ENCODE data around the gene HMOX1.

The HMOX1 gene

GRCh38 chr22:35434061-35434710 is 53.3 kb downstream of the HMOX1 start:
- Histone ChIP-seq H3K9me3 (replicated peaks; ENCODE audit: insufficient read depth, low read length) (no peaks in the 10 kb centered on the region), H3K27ac (ENCODE audit: low read length) (no peak overlapping the region), H3K9ac (ENCODE audit: low read length) (no peak overlapping the region), H2AFZ (ENCODE audit: low read length) (no peak overlapping the region), H3K36me3 (replicated peaks; ENCODE audit: insufficient read depth, low read length) (0 out of 2 replicates have a peak, but pooled peaks cover 4% of the 10 kb centered on the region), H3K9me2 (replicated peaks; ENCODE audit: insufficient read depth, low read length) (no peaks in the 10 kb centered on the region), H3K79me2 (ENCODE audit: low read length) (0 out of 2 replicates have a peak, but pooled peaks cover 6% of the 10 kb centered on the region), H4K20me1 (ENCODE audit: insufficient read depth, low read length) (no peaks in the 10 kb centered on the region), H3K4me1 (ENCODE audit: low read length) (no peaks in the 10 kb centered on the region), H3K27me3 (replicated peaks; ENCODE audit: insufficient read depth, low read length) (no peaks in the 10 kb centered on the region), H3F3A (ENCODE audit: insufficient read depth, low read length) (no peaks in the 10 kb centered on the region), H3K4me3 (ENCODE audit: low read length) (no peak overlapping the region), H3K4me2 (ENCODE audit: low read depth, low read length) (no peak overlapping the region)
- TF ChIP-seq EZH2 (optimal IDR thresholded peaks at IDR 0.05; ENCODE audit: low read depth, low read length) (no peak), EZH2phosphoT487 (IDR thresholded peaks at IDR 0.05; ENCODE audit: low read length) (no peak), CTCF (IDR thresholded peaks at IDR 0.05; ENCODE audit: low read length) (no peak)
- DNase-seq, result no peak

GRCh38 chr22:35435201-35435740 is 54.4 kb downstream of the HMOX1 start:
- Histone ChIP-seq H3K4me2 (ENCODE audit: low read depth, low read length) (no peak overlapping the region), H3K27me3 (replicated peaks; ENCODE audit: insufficient read depth, low read length) (no peaks in the 10 kb centered on the region), H3K9ac (ENCODE audit: low read length) (no peak overlapping the region), H3K79me2 (ENCODE audit: low read length) (0 out of 2 replicates have a peak, but pooled peaks cover 6% of the 10 kb centered on the region), H3F3A (ENCODE audit: insufficient read depth, low read length) (no peaks in the 10 kb centered on the region), H3K4me1 (ENCODE audit: low read length) (no peaks in the 10 kb centered on the region), H3K27ac (ENCODE audit: low read length) (no peak overlapping the region), H3K36me3 (replicated peaks; ENCODE audit: insufficient read depth, low read length) (0 out of 2 replicates have a peak, but pooled peaks cover 4% of the 10 kb centered on the region), H3K9me2 (replicated peaks; ENCODE audit: insufficient read depth, low read length) (no peaks in the 10 kb centered on the region), H2AFZ (ENCODE audit: low read length) (no peak overlapping the region), H3K4me3 (ENCODE audit: low read length) (no peak overlapping the region), H3K9me3 (replicated peaks; ENCODE audit: insufficient read depth, low read length) (no peaks in the 10 kb centered on the region), H4K20me1 (ENCODE audit: insufficient read depth, low read length) (no peaks in the 10 kb centered on the region)
- DNase-seq, result no peak
- TF ChIP-seq EZH2 (optimal IDR thresholded peaks at IDR 0.05; ENCODE audit: low read depth, low read length), result no peak
- TF ChIP-seq EZH2phosphoT487 (IDR thresholded peaks at IDR 0.05; ENCODE audit: low read length), result no peak
- no peak for TF ChIP-seq CTCF (IDR thresholded peaks at IDR 0.05; ENCODE audit: low read length)

GRCh38 chr22:35436421-35436820 is 55.5 kb downstream of the HMOX1 start:
- 0 out of 2 replicates have a peak, but pooled peaks cover 6% of the 10 kb centered on the region for H3K79me2 ChIP-seq (ENCODE audit: low read length)
- no peak for TF ChIP-seq CTCF (IDR thresholded peaks at IDR 0.05; ENCODE audit: low read length)
- TF ChIP-seq EZH2phosphoT487 (IDR thresholded peaks at IDR 0.05; ENCODE audit: low read length), result no peak
- TF ChIP-seq EZH2 (optimal IDR thresholded peaks at IDR 0.05; ENCODE audit: low read depth, low read length), result no peak
- no peaks in the 10 kb centered on the region for H4K20me1 ChIP-seq (ENCODE audit: insufficient read depth, low read length)
- no peaks in the 10 kb centered on the region for H3K9me3 ChIP-seq (replicated peaks; ENCODE audit: insufficient read depth, low read length)
- H3K27ac ChIP-seq (ENCODE audit: low read length), result no peak overlapping the region
- no peaks in the 10 kb centered on the region for H3K9me2 ChIP-seq (replicated peaks; ENCODE audit: insufficient read depth, low read length)
- H2AFZ ChIP-seq (ENCODE audit: low read length), result no peak overlapping the region
- H3K4me1 ChIP-seq (ENCODE audit: low read length), result no peaks in the 10 kb centered on the region
- H3F3A ChIP-seq (ENCODE audit: insufficient read depth, low read length), result no peaks in the 10 kb centered on the region
- H3K9ac ChIP-seq (ENCODE audit: low read length), result no peak overlapping the region
- no peak for DNase-seq
- 0 out of 2 replicates have a peak, but pooled peaks cover 4% of the 10 kb centered on the region for H3K36me3 ChIP-seq (replicated peaks; ENCODE audit: insufficient read depth, low read length)
- H3K27me3 ChIP-seq (replicated peaks; ENCODE audit: insufficient read depth, low read length), result no peaks in the 10 kb centered on the region
- H3K4me3 ChIP-seq (ENCODE audit: low read length), result no peak overlapping the region
- H3K4me2 ChIP-seq (ENCODE audit: low read depth, low read length), result no peak overlapping the region

Measured in MM.1S (cell line).